HG03342 (cell line): Measurements from ENCODE around the gene SLC39A7.
A peak's percentile ranks its signal among the peaks of the same experiment; 100 is the strongest.
"Not testable (repeated sequence)": the region's sequence is repeated elsewhere in the genome, so short reads cannot be mapped to it uniquely, and the experiment has no call there.

ENCODE experiments used
- ATAC-seq: cut with Tn5 transposase; IDR thresholded peaks from one replicate; pipeline ENCODE4 v1.9.1; 2021; ENCODE audit warnings: mild to moderate bottlenecking, moderate library complexity; ENCODE audit not compliant: unreplicated experiment

The SLC39A7 gene

DNA sequence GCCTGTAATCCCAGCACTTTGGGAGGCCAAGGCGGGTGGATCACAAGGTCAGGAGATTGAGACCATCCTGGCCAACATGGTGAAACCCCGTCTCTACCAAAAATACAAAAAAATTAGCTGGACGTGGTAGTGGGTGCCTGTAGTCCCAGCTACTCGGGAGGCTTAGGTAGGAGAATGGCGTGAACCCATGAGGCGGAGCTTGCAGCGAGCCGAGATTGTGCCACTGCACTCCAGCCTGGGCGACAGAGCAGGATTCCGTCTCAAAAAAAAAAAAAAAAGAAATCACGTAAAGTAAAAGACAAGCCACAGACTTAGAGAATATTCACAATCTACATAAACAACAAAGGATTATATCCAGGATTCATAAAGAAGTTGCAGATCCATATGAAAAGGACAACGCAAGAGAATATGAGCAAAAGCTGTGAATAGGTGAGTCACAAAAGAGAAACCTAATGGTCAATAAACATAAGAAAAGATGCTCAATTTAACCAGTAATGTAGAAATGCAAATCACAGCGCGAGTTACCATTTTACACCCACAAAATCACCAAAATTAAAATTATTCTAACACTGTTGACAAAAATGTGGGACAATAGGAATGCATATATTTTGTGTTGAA lies 25.9 kb downstream of the SLC39A7 start:
- ATAC-seq: not testable (repeated sequence)

DNA sequence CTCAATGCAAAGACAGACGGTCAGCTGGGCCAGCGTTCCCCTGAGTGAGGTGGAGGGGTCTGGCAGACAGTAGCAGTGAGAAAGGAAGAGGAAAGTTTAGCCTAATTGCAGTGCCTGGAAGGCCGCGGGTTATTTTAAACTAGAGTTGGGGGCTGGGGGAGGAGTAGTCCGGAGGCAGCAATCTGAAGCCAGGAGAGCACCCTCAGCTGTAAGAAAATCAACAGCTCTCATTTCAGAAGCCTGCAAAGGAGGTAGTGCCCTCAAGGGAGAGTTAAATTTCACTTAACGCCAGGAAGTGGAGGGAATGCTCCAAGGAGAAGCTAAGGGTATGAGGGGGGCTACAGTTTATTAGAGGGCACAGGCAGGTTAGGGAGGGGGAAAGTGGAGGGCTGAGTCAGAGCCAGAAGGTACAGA lies 34.6 kb downstream of the SLC39A7 start:
- no peak for ATAC-seq

DNA sequence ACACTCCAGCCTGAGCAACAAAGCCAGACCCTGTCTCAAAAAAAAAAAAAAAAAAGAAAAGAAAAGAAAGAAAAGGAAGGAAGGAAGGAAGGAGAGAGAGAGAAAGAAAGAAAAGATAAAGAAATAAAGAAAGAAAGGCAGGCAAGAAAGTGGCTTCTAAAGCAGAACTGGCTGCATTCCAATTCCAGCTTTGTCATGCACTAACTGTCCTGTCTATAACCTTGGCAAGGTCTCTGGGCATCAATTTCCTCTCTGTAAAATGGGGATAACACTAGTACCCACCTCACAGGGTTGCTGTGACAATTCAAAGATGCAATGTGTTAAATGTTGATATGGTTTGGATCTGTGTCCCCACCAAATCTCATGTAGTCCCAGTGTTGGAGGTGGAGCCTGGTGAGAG lies 35.7 kb downstream of the SLC39A7 start:
- ATAC-seq: no peak

DNA sequence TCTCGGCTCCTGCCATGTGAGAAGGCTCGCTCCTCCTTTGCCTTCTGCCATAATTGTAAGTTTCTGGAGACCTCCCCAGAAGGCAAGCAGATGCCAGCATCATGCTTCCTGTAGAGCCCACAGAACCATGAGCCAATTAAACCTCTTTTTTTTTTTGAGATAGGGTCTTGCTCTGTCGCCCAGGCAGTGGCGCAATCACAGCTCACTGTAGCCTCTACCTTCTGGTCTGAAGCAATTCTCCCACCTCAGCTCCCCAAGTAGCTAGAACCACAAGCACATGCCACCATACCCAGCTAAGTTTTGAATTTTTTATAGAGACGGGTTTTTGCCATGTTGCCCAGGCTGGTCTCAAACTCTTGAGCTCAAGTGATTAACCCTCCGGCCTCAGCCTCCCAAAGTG lies 36.2 kb downstream of the SLC39A7 start:
- ATAC-seq: no peak

DNA sequence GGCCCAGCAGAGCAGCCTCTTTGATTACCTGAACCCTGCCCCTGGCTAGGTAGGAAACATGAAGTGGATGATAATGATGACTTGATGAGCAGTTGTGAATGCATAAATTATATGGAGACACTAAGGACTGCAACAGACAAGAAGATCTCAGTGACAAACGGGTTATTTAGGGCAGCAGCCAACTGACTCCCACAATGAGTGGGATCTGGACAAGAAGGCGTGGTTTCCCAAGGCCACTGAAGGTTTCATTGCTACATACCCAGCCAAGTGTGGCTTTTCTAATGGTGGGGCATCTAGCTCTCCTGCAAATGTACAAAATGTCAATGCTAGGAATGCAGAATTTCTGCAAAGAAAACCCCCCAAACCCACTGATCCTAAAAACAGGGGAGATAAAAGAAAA lies 37.1 kb downstream of the SLC39A7 start:
- ATAC-seq: no peak

DNA sequence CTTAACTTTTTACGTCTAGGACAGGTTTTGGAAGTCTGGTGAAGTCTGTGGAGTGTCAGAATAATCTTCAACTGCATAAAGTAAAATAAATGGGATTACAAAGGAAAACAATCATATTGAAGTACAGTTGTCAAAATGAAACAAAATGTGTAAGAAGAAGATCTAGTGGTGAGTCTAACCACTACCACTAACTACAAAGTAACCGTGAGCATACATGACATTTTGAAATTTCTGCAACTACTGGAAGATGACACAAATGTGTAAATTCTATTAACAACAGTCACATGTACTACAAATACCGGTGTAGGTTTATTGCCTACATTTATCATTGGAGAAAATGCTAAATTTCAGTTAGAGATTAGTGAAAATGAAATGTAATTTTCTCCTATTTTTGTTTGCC lies 41.3 kb downstream of the SLC39A7 start:
- no peak for ATAC-seq

DNA sequence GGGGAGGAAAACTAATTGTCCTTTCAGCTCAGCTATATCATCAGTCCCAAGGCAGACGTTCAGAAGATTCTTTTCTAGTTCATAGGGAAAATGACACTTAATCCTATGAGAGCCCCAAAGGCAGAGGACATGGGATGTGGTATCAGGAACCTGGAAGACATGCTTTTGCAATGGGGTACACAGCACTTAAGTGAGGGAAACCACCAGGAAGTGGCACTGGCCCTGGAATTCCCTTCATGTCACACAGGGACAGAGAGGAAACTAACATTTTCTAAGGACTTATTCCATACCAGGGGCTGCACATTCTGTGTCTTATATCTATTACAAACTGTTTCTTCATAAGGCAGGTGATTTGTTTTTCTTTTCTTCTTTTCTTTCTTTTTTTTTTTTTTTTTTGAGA lies 42.8 kb downstream of the SLC39A7 start:
- no peak for ATAC-seq

DNA sequence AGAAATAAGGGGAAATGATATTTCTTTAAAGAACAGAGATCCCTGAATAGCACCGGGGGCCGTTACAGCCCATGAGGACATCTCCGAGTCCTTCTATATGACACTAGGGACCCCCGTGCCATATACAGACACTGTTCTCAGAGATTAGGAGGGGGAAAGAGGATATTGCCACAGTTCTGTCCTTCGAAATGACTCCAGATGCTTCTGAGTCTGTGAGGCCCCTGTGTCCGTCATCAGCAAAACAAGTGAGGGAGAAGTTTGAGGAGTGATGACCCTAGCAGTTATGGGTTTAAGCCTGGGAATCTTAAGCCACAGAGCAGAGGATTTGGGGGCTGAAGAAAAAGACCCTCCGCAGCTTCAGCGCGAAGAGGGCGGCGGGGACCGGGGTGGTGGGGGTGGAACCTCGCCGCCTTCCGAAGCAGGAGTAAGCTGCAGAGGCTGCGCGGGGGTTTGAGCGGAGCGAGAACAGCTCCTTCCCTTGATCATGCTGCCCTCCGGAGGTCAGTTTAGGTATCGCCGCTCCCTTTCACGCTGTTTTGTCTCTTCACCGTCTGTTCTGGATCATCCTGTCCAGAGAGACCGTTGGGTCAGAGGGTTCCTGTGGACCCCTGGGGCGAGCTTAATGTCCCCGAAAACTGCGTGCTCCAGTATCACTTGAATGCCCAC lies 47.4 kb downstream of the SLC39A7 start:
- peak; percentile 37 for ATAC-seq

DNA sequence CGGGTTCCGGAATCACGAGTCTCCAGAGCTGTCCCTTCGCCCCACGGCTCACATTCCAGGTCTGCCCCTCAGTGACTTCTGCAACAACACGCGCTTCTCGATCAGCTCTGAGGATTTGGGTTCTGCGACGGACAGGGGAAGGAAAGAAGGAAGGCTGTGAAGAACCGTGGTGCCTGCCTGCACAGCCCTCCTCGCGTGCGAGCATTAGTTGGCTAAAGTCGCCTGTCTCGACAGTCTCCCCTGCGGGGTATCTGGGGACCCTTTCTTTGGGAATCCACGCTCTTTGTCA lies 47.9 kb downstream of the SLC39A7 start:
- peak; percentile 7 for ATAC-seq

DNA sequence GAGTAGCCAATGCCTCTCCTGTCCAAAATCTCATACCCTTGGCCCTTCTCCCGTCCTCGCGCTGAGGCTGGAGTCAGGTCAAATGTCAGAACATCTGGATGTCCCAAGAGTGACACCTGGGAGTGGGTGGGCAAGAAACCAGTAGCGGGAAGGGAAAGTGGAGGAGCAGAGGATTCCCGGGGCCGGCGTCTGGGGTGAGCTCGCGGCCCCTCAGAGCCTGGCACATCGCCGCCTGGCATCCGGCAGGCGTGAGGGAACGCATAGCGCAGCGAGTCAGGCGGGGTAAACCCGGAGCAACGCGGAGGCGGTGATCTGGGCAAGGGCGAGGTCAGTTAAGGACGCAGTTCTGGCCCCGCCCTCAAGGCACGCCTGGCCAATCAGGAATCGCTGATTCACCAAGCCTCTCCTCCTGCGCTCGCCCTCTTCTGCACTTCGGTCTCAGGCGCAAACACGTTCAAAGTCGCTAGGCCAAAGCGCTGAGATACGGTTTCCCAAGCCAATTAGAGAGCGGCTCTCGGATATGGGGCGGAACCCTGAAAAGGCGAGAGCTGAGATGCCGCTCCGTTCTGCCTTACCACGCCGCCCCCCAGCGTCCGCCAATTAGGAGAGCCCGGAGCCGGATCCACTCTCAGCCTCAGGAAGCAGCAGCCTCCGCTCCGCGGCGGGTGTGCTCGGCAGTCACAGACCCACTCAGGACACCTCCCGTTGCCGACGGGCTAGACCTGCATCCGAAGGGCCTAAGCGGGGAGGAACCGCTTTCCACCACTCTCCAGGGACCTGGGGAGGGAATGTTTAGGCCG lies 48.5 kb downstream of the SLC39A7 start:
- ATAC-seq: peak; percentile 84

DNA sequence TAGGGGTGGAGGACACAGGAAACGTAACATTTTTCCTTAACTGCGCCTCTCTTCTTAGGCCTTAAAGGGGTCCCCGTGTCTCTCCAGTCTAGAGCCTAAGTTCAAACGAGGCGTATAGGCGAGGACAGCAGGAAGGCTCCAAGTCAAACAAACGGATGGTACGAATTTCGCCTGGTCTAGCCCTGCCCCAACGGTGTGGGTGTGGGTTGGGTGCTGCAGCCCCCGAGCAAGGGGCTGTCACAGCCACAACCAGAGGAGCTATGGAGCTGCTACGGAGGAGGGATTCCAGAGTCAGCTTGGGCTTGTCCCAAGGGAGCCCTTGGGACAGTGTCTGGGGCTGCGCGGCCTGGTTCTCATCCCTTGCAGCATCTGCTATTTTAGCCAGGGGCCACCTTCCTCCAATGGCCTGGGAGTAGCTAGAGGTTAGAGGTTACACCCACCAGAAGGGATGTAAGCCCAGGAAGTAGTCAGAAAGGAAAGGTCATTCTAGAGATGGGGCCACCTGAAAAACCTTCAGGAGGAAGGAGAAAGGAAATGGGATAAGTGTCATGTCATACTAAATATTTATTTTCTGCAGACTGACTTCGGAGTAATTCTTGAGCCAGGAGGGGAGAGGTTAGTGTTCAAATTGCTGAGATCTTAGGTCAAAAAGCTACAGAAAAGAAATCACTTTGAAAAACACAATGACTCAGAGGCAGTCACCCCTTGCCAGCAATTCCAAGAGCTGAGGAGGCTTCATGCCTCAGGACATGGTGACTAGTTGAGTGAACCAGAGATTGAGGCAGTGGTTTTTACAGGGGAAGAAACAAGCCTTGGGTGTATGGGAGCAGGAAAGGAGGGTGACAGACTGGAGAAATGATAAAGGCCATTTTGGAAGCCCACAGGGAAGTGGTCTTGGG lies 49.3 kb downstream of the SLC39A7 start:
- no peak for ATAC-seq

DNA sequence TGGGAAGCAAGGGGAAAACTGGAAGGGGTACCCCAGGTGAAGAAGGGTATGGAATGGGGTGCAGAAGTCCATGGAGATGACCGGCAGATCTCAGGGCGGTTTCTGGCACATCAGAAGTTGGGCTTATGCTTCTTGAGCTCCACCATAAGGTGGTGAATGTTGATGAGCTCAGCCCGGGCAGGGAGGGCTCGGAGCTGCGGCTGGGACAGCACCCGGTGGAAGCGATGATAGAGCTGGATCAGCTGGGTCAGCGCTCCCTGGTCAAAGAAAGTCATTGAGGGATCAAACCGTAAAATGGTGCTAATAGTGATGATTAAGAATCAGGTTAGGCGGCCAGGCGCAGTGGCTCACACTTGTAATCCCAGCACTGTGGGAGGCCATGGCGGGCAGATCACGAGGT lies 50.1 kb downstream of the SLC39A7 start:
- ATAC-seq: no peak

DNA sequence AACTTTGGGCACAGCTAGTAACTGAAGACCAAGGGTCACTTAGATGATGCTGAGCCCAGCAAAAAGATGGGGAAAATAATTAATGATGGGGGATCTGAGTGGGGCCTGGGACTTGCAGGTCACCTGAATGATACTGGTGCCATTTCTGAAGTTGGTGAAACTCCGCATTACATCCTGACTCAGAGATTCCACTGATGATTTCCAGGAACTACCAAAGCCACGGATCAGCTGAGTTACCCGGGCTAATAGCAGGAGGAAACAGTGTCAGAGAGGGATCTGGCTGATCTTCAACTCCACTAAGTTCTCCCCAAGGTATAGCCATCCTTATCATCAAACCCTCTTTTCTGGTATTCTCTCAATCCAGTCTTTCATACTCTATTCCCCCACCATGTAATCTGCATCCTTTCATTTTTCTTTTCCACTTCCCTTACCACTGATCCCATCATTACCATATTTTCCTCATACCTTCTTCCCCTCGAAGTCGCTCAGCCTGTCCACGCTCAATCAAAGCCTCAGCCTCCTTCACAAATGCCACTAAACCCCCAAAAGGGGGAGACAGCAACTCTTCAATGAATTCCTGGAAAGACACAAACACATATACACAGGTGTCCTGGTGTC lies 50.8 kb downstream of the SLC39A7 start:
- no peak for ATAC-seq

DNA sequence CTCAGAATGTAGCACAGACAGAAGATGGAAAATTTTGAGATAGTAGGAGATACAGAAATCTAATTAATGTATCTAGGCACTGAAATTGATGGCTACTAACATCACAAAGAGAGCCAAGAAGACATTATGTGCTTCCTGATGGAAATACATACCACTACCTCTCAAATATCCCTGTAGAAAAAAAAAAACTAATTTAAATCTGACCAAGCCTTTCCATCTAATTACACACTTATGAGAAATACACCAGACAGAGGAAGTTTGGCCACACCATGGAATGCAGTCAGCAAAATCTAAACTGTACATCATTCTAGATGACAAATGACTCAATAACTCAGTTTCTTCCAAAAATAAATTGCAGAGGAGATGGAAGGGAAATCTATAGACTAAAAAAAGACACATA lies 52.1 kb downstream of the SLC39A7 start:
- ATAC-seq: no peak
